Smooth muscle cell (in vitro differentiated cells): ENCODE measurements around the gene GADD45A. TPM values are rescaled to one million over a fixed set of nuclear protein-coding genes. Genes with fewer than 3 reads are reported as not detected.

Experiments
- DNase-seq: peaks from one replicate; lab custom pipeline; 2025; ENCODE audit not compliant: unreplicated experiment; lab: John Stamatoyannopoulos, UW
- H2AFZ ChIP-seq: fragments of 200-600 bp; sonication (generic); 2 replicates; pipeline ENCODE4 v1.6.0; 2016; ENCODE audit warnings: antibody characterized with exemption, low read depth, mild to moderate bottlenecking
- H3F3A ChIP-seq: fragments of 200-600 bp; sonication (generic); 2 replicates; pipeline ENCODE4 v1.6.0; 2017; ENCODE audit warnings: antibody characterized with exemption, low read depth
- H3K27ac ChIP-seq: fragments of 200-600 bp; sonication (generic); 2 replicates; pipeline ENCODE4 v1.5.1; 2016; ENCODE audit warnings: low read depth, mild to moderate bottlenecking
- H3K27me3 ChIP-seq: fragments of 200-600 bp; sonication (generic); 2 replicates; pipeline ENCODE4 v1.6.1; 2016; ENCODE audit warnings: low read depth, mild to moderate bottlenecking
- H3K36me3 ChIP-seq: fragments of 200-600 bp; sonication (generic); 2 replicates; pipeline ENCODE4 v1.5.1; 2016; ENCODE audit warnings: low read depth
- H3K4me1 ChIP-seq: fragments of 200-600 bp; sonication (generic); 2 replicates; pipeline ENCODE4 v1.5.1; 2016; ENCODE audit warnings: low read depth
- H3K4me2 ChIP-seq: fragments of 200-600 bp; sonication (generic); 2 replicates; pipeline ENCODE4 v1.6.0; 2016; ENCODE audit warnings: mild to moderate bottlenecking
- H3K4me3 ChIP-seq: fragments of 200-600 bp; sonication (generic); 2 replicates; pipeline ENCODE4 v1.5.1; 2016; ENCODE audit warnings: mild to moderate bottlenecking
- H3K79me2 ChIP-seq: fragments of 200-600 bp; sonication (generic); 2 replicates; pipeline ENCODE4 v1.6.0; 2016; ENCODE audit warnings: low read depth, mild to moderate bottlenecking
- H3K9ac ChIP-seq: fragments of 200-600 bp; sonication (generic); 2 replicates; pipeline ENCODE4 v1.6.0; 2016; ENCODE audit warnings: low read depth
- H3K9me3 ChIP-seq: fragments of 200-600 bp; sonication (generic); replicated peaks from 2 replicates; pipeline ENCODE4 v1.5.1; 2016; ENCODE audit warnings: low read depth
- H4K20me1 ChIP-seq: fragments of 200-600 bp; sonication (generic); 2 replicates; pipeline ENCODE4 v1.6.0; 2016; ENCODE audit warnings: low read depth
- WGBS: methylation state at CpG from one replicate; pipeline ENCODE4 v1.1.7; 2016; ENCODE audit warnings: low lambda C conversion rate; 5-methylcytosine and 5-hydroxymethylcytosine counted together
- polyA plus RNA-seq: library from polyadenylated mRNA; unstranded; fragments of >200 nt; fragmentation: Nextera tagmentation; extraction: Ambion mirVana; gene quantifications from 2 replicates; pipeline ENCODE4 v1.2.1, GENCODE V29; 2016
- total RNA-seq: library from RNA; depleted of rRNA; stranded (reverse); fragments of >200 nt; gene quantifications from 2 replicates; pipeline ENCODE4 v1.2.3, GENCODE V29; 2014
- TF ChIP-seq, protein P1 (sequence below): fragments of 200-600 bp; sonication (generic); IDR thresholded peaks from 2 replicates; pipeline ENCODE4 v1.5.1; 2017; ENCODE audit warnings: borderline replicate concordance, mild to moderate bottlenecking, antibody characterized with exemption; ENCODE audit not compliant: insufficient read depth, poor library complexity, severe bottlenecking

The GADD45A gene
- total and polyA plus RNA-seq, 2 experiments from 2014 or later: 130 to 205 TPM

- Histone ChIP-seq H2AFZ (no peak overlapping the region), H3K4me2 (no peak overlapping the region), H3K9me3 (no peaks in the 10 kb centered on the region), H3K4me1 (peaks cover 6% of the 10 kb centered on the region), H3K4me3 (no peak overlapping the region), H4K20me1 (peaks cover 5% of the 10 kb centered on the region), H3K27ac (no peak overlapping the region), H3K27me3 (no peaks in the 10 kb centered on the region), H3K79me2 (no peaks in the 10 kb centered on the region), H3F3A (no peaks in the 10 kb centered on the region), H3K36me3 (no peaks in the 10 kb centered on the region), H3K9ac (no peak overlapping the region)
- 98% methylated on average over 6 of the region's 6 CpGs for WGBS
- TF ChIP-seq, protein P1, sequence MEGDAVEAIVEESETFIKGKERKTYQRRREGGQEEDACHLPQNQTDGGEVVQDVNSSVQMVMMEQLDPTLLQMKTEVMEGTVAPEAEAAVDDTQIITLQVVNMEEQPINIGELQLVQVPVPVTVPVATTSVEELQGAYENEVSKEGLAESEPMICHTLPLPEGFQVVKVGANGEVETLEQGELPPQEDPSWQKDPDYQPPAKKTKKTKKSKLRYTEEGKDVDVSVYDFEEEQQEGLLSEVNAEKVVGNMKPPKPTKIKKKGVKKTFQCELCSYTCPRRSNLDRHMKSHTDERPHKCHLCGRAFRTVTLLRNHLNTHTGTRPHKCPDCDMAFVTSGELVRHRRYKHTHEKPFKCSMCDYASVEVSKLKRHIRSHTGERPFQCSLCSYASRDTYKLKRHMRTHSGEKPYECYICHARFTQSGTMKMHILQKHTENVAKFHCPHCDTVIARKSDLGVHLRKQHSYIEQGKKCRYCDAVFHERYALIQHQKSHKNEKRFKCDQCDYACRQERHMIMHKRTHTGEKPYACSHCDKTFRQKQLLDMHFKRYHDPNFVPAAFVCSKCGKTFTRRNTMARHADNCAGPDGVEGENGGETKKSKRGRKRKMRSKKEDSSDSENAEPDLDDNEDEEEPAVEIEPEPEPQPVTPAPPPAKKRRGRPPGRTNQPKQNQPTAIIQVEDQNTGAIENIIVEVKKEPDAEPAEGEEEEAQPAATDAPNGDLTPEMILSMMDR: no peak
- DNase-seq: no peak
These were observed 34.6 kb downstream of the GADD45A start for GRCh38 chr1:67719329-67720196.

- no peak overlapping the region for H3K27ac ChIP-seq
These were observed 36.1 kb downstream of the GADD45A start for GRCh38 chr1:67721112-67721511.

GRCh38 chr1:67721650-67722291 lies 36.8 kb downstream of the GADD45A start:
- 68% methylated on average over 2 of the region's 2 CpGs for WGBS

More at GRCh38 chr1:67721112-67721511, 36.1 kb downstream of the GADD45A start:
- no peak for DNase-seq
- H3K79me2 ChIP-seq: no peaks in the 10 kb centered on the region
- no peaks in the 10 kb centered on the region for H3F3A ChIP-seq
- no peak overlapping the region for H3K4me2 ChIP-seq
- no peak overlapping the region for H3K4me3 ChIP-seq
- H3K4me1 ChIP-seq: peaks cover 6% of the 10 kb centered on the region
- no peak overlapping the region for H2AFZ ChIP-seq
- peaks cover 5% of the 10 kb centered on the region for H4K20me1 ChIP-seq
- TF ChIP-seq, protein P1: no peak
- 63% methylated on average over 4 of the region's 4 CpGs for WGBS
- H3K27me3 ChIP-seq: no peaks in the 10 kb centered on the region
- no peak overlapping the region for H3K9ac ChIP-seq
- no peaks in the 10 kb centered on the region for H3K36me3 ChIP-seq
- no peaks in the 10 kb centered on the region for H3K9me3 ChIP-seq

More at GRCh38 chr1:67721650-67722291, 36.8 kb downstream of the GADD45A start:
- Histone ChIP-seq H3K36me3 (no peaks in the 10 kb centered on the region), H3K79me2 (no peaks in the 10 kb centered on the region), H3K27ac (peak overlapping the region; percentile 29), H3F3A (no peaks in the 10 kb centered on the region), H2AFZ (no peak overlapping the region), H3K27me3 (no peaks in the 10 kb centered on the region), H3K4me2 (no peak overlapping the region), H3K4me3 (no peak overlapping the region), H4K20me1 (peaks cover 5% of the 10 kb centered on the region), H3K9ac (no peak overlapping the region), H3K9me3 (no peaks in the 10 kb centered on the region), H3K4me1 (peaks cover 6% of the 10 kb centered on the region)
- DNase-seq: no peak
- TF ChIP-seq, protein P1: no peak
